ENCODE measurements around the gene CCKAR. TPM values are rescaled to one million over a fixed set of nuclear protein-coding genes. Genes with fewer than 3 reads are reported as not detected.

CCKAR gene
- total and polyA plus RNA-seq, 7 experiments from 2014 or later = not detected

DNA sequence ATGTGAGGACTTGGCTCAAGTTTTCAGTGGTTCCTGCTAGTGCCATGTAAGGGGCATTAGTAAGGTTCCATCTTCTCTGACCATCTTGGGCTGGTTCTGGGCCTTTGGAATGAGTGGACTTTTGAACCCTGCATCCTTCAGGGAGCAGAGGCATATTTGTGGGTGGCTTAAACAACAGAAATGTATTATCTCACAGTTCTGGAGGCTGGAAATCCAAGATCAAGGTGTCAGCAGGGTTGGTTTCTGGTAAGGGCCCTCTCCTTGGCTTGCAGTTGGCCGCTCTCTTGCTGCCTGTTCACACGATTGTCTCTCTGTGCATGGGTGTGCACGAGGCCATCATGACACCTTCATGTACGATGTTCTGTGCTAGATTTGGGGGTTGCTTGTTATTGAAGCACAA, 21.3 kb downstream of the CCKAR start:
- intact Hi-C loops (cut with micrococcal nuclease) = no loop called here
- CTCF ChIA-PET = no interaction called here
- DNase-seq (no peak), ATAC-seq (no peak)
- Histone ChIP-seq H3K4me3 (ENCODE audit: low read length) (no peak overlapping the region), H3K36me3 (ENCODE audit: control insufficient read depth in 2 of 3, insufficient read depth in 3 of 3, low read length in 3 of 3) (no peaks in the 10 kb centered on the region), H3K4me1 (ENCODE audit: control insufficient read depth in 2 of 2, insufficient read depth in 2 of 2, low read length in 2 of 2) (no peaks in the 10 kb centered on the region), H3K9me3 (ENCODE audit: control insufficient read depth in 2 of 3, low read length in 3 of 3) (no peaks in the 10 kb centered on the region), H3K27ac (ENCODE audit: low read depth, low read length) (no peak overlapping the region), H3K27me3 (ENCODE audit: control insufficient read depth in 2 of 2, insufficient read depth in 2 of 2, low read length in 2 of 2) (no peaks in the 10 kb centered on the region)
- Mint-ChIP-seq H3K36me3 (no peaks in the 10 kb centered on the region), H3K27me3 (peaks cover 0 to 12% (median 4%) of the 10 kb centered on the region in 5 donors), H3K4me1 (peaks cover 0 to 2% (median 0%) of the 10 kb centered on the region in 7 donors), H3K4me3 (no peak overlapping the region), H3K27ac (no peak overlapping the region), H3K9me3 (no peaks in the 10 kb centered on the region)
- POLR2A ChIA-PET = no interaction called here

DNA sequence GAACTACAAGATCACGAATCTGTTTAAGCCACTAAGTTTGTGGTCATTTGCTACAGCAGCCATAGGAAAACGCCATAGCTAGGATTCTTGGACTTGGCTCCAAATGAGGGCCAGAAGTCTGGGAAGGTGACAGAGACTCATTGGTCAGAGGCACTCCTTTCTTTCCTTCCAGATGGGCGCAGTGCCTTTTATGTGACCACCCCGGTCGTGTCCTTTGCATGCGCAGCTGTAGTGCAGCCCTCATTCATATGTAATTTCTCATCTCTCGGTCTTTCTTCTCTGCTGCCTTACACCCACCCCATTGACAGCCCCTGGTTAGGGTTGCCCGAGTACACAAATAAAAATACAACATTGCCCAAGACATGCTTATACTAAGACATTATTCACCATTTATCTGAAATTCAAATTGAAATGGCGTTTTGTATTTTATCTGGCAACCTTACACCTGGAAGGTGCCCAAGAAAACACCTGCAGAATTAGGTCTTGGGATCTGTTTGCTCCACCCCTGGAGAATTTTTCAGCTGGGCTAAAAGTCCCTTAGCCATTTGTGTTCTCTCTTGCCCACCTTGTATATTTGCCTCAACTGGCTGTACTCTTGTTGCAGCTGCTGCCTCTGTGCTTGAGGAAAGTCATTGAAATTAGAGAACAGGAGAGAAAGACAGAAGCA, 21.9 kb downstream of the CCKAR start:
- no peak overlapping the region for H3K27ac Mint-ChIP-seq
- no peak overlapping the region for H3K4me3 Mint-ChIP-seq
- H3K4me3 ChIP-seq (ENCODE audit: low read length) = no peak overlapping the region
- ChIA-PET CTCF (no interaction called here), POLR2A (no interaction called here)
- H3K4me1 ChIP-seq (ENCODE audit: control insufficient read depth in 2 of 2, insufficient read depth in 2 of 2, low read length in 2 of 2) = no peaks in the 10 kb centered on the region
- no peaks in the 10 kb centered on the region for H3K9me3 Mint-ChIP-seq
- H3K36me3 Mint-ChIP-seq = no peaks in the 10 kb centered on the region
- no peaks in the 10 kb centered on the region for H3K36me3 ChIP-seq (ENCODE audit: control insufficient read depth in 2 of 3, insufficient read depth in 3 of 3, low read length in 3 of 3)
- DNase-seq = no peak
- ATAC-seq = no peak
- H3K27me3 ChIP-seq (ENCODE audit: control insufficient read depth in 2 of 2, insufficient read depth in 2 of 2, low read length in 2 of 2) = no peaks in the 10 kb centered on the region
- intact Hi-C loops (cut with micrococcal nuclease) = no loop called here
- H3K9me3 ChIP-seq (ENCODE audit: control insufficient read depth in 2 of 3, low read length in 3 of 3) = no peaks in the 10 kb centered on the region
- peaks cover 0 to 2% (median 0%) of the 10 kb centered on the region in 7 donors for H3K4me1 Mint-ChIP-seq
- no peak overlapping the region for H3K27ac ChIP-seq (ENCODE audit: low read depth, low read length)
- peaks cover 0 to 12% (median 4%) of the 10 kb centered on the region in 5 donors for H3K27me3 Mint-ChIP-seq

DNA sequence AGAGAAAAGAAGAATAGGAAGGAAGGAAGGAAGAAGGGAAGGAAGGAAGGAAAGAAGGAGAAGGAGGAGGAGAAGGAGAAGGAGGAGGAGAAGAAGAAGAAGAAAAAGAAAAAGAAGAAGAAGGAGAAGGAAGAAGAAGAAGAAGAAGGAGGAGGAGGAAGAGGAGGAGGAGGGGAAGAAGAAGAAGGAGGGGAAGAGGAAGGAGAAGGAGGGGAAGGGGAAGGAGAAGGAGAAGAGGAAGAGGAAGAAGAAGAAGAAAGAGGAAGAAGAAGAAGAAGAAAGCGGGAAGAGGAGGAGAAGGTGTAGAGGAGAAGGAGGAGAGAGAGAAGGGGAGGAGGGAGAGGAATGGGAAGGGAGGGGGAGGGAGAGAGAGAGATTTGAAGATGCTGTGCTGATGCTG, 22.6 kb downstream of the CCKAR start:
- intact Hi-C loops (cut with micrococcal nuclease) = no loop called here
- Histone ChIP-seq H3K4me3 (ENCODE audit: low read length) (no peak overlapping the region), H3K4me1 (ENCODE audit: control insufficient read depth in 2 of 2, insufficient read depth in 2 of 2, low read length in 2 of 2) (no peaks in the 10 kb centered on the region), H3K36me3 (ENCODE audit: control insufficient read depth in 2 of 3, insufficient read depth in 3 of 3, low read length in 3 of 3) (no peaks in the 10 kb centered on the region), H3K27ac (ENCODE audit: low read depth, low read length) (no peak overlapping the region), H3K9me3 (ENCODE audit: control insufficient read depth in 2 of 3, low read length in 3 of 3) (no peaks in the 10 kb centered on the region), H3K27me3 (ENCODE audit: control insufficient read depth in 2 of 2, insufficient read depth in 2 of 2, low read length in 2 of 2) (no peaks in the 10 kb centered on the region)
- H3K27ac Mint-ChIP-seq = no peak overlapping the region
- no peaks in the 10 kb centered on the region for H3K36me3 Mint-ChIP-seq
- ChIA-PET CTCF (no interaction called here), POLR2A (no interaction called here)
- H3K27me3 Mint-ChIP-seq = peaks cover 0 to 12% (median 4%) of the 10 kb centered on the region in 5 donors
- H3K4me3 Mint-ChIP-seq = no peak overlapping the region
- peaks cover 0 to 2% (median 0%) of the 10 kb centered on the region in 7 donors for H3K4me1 Mint-ChIP-seq
- peaks cover 0 to 2% (median 0%) of the 10 kb centered on the region in 11 donors for H3K9me3 Mint-ChIP-seq
- DNase-seq (no peak), ATAC-seq (no peak)

DNA sequence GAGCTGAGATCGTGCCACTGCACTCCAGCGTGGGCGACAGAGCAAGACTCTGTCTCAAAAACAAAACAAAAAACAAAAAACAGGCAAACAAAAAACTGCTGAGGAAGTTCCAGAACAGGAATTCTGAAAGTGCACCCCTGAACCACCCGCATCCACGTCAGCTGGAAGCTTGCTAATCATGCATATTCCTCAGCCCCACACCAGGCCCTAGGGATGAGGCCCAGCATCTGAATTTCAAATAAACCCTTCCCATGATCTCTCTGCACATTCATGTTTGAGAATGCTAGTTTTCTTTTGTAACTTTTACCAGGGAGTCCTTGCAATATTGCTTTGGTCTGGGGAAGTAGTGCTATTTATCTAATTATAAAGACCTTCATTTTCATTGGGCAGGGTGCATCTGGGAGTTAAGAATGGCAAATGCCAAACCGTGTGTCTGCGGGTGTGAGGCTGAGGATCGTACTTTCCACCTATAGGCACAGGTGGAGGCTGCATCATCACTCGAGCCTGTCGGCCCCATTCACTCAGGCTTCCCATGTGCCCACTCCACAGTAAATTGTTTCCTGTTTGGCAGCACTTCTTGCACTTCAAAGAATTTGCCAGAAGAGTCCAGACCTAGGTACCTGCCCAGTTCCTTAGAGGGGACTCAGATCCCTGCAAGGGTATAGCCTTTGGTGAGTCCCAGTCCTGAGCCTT, 23.6 kb downstream of the CCKAR start:
- DNase-seq (no peak), ATAC-seq (no peak)
- peaks cover 0 to 2% (median 0%) of the 10 kb centered on the region in 7 donors for H3K4me1 Mint-ChIP-seq
- no peaks in the 10 kb centered on the region for H3K36me3 Mint-ChIP-seq
- Histone ChIP-seq H3K36me3 (ENCODE audit: control insufficient read depth in 2 of 3, insufficient read depth in 3 of 3, low read length in 3 of 3) (no peaks in the 10 kb centered on the region), H3K27me3 (ENCODE audit: control insufficient read depth in 2 of 2, insufficient read depth in 2 of 2, low read length in 2 of 2) (no peaks in the 10 kb centered on the region), H3K27ac (ENCODE audit: low read depth, low read length) (no peak overlapping the region), H3K4me1 (ENCODE audit: control insufficient read depth in 2 of 2, insufficient read depth in 2 of 2, low read length in 2 of 2) (no peaks in the 10 kb centered on the region), H3K9me3 (ENCODE audit: control insufficient read depth in 2 of 3, low read length in 3 of 3) (no peaks in the 10 kb centered on the region), H3K4me3 (ENCODE audit: low read length) (no peak overlapping the region)
- H3K9me3 Mint-ChIP-seq = peaks cover 0 to 2% (median 0%) of the 10 kb centered on the region in 11 donors
- ChIA-PET POLR2A (no interaction called here), CTCF (no interaction called here)
- no peak overlapping the region for H3K27ac Mint-ChIP-seq
- no peak overlapping the region for H3K4me3 Mint-ChIP-seq
- intact Hi-C loops (cut with micrococcal nuclease) = no loop called here
- H3K27me3 Mint-ChIP-seq = peaks cover 0 to 9% (median 4%) of the 10 kb centered on the region in 5 donors

DNA sequence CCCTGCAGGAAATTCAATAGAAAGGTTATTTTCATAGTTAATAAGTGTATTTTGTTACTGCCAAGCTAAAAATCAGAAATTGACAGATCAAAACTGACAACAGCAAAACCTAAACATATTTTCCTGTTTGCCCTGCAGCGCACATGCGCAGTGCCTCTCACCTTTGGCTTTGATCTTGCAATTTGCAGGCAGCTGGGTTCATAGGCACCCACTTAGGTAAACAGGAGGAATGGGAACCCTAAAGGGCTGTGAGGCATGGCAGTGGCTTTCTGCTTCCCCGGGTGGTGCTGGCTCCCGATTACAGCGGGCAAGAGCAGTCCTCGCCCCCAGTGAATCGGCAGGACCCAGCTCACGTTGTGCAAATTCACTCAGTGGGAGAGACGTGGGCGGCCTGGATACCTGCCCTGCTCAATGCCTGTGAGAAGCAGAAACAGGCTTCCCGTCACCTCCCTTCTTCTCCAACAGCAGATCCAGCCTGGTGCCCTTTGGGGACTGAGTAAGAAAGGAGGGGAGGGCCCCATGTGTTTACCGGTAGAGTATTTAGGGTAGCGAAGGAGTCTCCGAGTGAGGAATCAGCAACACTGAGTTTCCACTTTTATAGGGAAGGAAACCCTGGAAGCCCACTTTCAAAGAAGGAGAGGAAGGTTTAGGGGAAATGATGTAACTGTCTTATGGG, 25.7 kb downstream of the CCKAR start:
- Histone ChIP-seq H3K9me3 (ENCODE audit: control insufficient read depth in 2 of 3, low read length in 3 of 3) (no peaks in the 10 kb centered on the region), H3K36me3 (ENCODE audit: control insufficient read depth in 2 of 3, insufficient read depth in 3 of 3, low read length in 3 of 3) (no peaks in the 10 kb centered on the region), H3K27ac (ENCODE audit: low read depth, low read length) (no peak overlapping the region), H3K4me1 (ENCODE audit: control insufficient read depth in 2 of 2, insufficient read depth in 2 of 2, low read length in 2 of 2) (no peaks in the 10 kb centered on the region), H3K27me3 (ENCODE audit: control insufficient read depth in 2 of 2, insufficient read depth in 2 of 2, low read length in 2 of 2) (no peaks in the 10 kb centered on the region), H3K4me3 (ENCODE audit: low read length) (no peak overlapping the region)
- Mint-ChIP-seq H3K4me1 (peaks cover 0 to 2% (median 0%) of the 10 kb centered on the region in 7 donors), H3K36me3 (no peaks in the 10 kb centered on the region), H3K27ac (no peak overlapping the region), H3K4me3 (no peak overlapping the region), H3K27me3 (peaks cover 0 to 6% (median 4%) of the 10 kb centered on the region in 5 donors), H3K9me3 (peaks cover 0 to 2% (median 0%) of the 10 kb centered on the region in 11 donors)
- CTCF ChIA-PET = no interaction called here
- ATAC-seq = no peak
- intact Hi-C loops (cut with micrococcal nuclease) = no loop called here
- DNase-seq = no peak
- POLR2A ChIA-PET = no interaction called here

DNA sequence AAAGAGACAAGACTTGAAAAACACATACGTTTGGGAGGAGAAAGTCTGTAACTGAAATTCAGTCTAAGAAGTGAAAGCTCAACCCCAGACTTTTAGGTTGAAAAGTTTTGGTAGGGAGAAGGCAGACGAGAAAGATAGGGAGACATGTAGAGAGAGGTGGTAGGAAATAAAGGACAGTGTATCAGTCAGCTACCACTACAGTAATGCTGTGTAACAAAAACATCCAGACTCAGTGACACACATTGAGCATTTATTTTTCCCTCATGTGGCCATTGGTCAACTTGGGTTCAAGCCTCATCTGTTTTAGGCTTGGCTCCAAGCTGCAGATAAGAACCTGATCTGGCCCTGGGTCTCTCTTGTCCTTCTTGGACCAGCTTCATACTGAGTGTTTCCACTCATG, 26.9 kb downstream of the CCKAR start:
- H3K4me3 Mint-ChIP-seq = no peak overlapping the region
- H3K9me3 Mint-ChIP-seq = peaks cover 0 to 2% (median 0%) of the 10 kb centered on the region in 11 donors
- peaks cover 0 to 4% of the 10 kb centered on the region in 2 donors for H3K4me1 ChIP-seq (ENCODE audit: control insufficient read depth in 2 of 2, insufficient read depth in 2 of 2, low read length in 2 of 2)
- H3K27ac Mint-ChIP-seq = no peak overlapping the region
- no peak overlapping the region for H3K4me3 ChIP-seq (ENCODE audit: low read length)
- H3K27ac ChIP-seq (ENCODE audit: low read depth, low read length) = no peak overlapping the region
- ATAC-seq = no peak
- intact Hi-C loops (cut with micrococcal nuclease) = no loop called here
- no peaks in the 10 kb centered on the region for H3K36me3 ChIP-seq (ENCODE audit: control insufficient read depth in 2 of 3, insufficient read depth in 3 of 3, low read length in 3 of 3)
- no peaks in the 10 kb centered on the region for H3K9me3 ChIP-seq (ENCODE audit: control insufficient read depth in 2 of 3, low read length in 3 of 3)
- H3K36me3 Mint-ChIP-seq = no peaks in the 10 kb centered on the region
- DNase-seq = no peak
- peaks cover 0 to 12% (median 9%) of the 10 kb centered on the region in 7 donors for H3K4me1 Mint-ChIP-seq
- H3K27me3 Mint-ChIP-seq = peaks cover 0 to 6% (median 4%) of the 10 kb centered on the region in 5 donors
- H3K27me3 ChIP-seq (ENCODE audit: control insufficient read depth in 2 of 2, insufficient read depth in 2 of 2, low read length in 2 of 2) = no peaks in the 10 kb centered on the region
- CTCF ChIA-PET = interaction anchor here (0.6 kb wide), 1 partner anchor 58 kb away, joined by 3 read pairs; no protein-coding TSS in a partner anchor
- POLR2A ChIA-PET = interaction anchor here (1.0 kb wide), 1 partner anchor 120 kb away, joined by 3 read pairs; the partner anchor contains the start of gene TBC1D19
